GM12801 (cell line): ENCODE results near the gene NPSR1.

Experiments
- CTCF ChIP-seq: IDR thresholded peaks from one replicate; pipeline ENCODE4 v1.5.1; 2011; ENCODE audit warnings: control low read depth; ENCODE audit not compliant: insufficient read length; ENCODE audit errors: extremely low read depth

Gene NPSR1

DNA sequence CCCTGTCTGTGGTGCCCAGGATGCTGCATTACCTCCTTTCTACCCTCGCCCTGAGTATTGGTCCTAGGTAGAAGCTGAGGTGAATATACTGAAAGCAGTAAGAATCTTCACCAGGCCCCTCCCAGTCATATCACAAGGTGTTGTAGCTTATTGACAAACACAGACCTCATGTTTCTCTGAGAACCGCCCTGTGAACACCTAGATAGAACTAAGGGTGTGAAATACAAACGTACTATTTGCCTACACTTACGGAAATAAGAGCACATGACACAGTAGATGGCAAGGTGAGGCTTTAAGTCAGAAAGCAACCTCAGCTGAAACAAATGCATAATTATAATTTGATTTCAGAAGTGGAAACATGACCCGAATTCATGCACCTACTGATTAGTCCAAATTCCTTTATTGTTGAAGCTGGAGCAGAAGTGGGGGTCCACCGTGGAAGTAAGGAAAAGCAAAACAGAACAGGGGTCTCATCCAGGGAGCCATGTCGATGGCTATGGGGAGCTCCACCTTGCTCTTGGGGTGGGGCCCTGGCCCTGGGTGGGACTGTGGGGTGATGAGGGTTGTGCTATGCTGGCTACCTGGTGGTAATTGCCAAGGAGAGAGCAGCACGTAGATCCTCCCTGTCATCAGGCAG is at the start of gene NPSR1:
Gene NPSR1, plus strand, starts transcription at position 587 of the 637 bp plus-strand sequence. CDS start 195 bp downstream, outside the sequence.
- TF ChIP-seq CTCF: no peak

- no peak for TF ChIP-seq CTCF
Measured at GRCh38 chr7:34612661-34613060, 45.4 kb upstream of the NPSR1 start.

GRCh38 chr7:34620425-34620824 is 37.6 kb upstream of the NPSR1 start:
- no peak for TF ChIP-seq CTCF

GRCh38 chr7:34622182-34622581 is 35.8 kb upstream of the NPSR1 start:
- TF ChIP-seq CTCF: no peak

DNA sequence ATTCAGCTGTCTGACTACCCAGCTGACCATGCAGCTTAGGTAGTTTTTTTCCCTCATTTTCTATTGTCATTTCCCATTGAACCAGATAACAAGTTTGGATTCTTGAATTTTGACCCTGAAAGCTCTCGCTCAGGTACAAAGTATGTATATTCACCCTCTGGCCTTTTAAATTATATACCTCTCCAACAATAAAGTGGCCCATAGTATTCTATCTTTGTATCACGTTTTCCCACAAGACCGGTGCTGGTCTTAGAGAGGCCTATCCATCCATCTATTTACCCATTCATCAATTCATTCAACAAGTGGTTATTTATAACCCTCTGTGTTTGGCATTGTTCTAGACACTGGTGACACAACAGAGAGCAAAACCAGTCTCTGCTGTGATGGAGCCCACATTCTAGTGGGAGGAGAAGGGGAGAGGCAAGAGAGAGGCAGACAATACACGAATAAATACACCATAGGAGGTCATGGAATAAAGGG is 35.2 kb upstream of the NPSR1 start:
- TF ChIP-seq CTCF: no peak

DNA sequence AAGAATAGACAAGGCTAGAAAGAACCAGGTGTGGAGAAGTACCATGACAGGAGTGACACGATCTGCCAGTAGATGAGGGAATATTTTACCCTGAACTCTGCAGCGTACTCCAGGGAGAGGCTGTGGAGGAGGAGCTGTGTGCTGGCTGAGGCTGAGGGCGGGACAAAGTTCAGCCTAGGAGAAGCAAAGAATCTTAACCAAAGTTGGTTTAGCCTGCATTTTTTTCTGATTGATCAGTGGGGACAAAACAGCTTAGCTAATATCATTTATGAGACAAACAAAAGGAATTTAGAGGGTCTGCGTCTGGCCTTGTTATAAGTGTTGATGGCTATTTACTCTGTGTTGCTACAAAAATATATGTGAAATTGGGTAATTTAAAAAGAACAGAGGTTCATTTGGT is 5.2 kb upstream of the NPSR1 start:
- no peak for TF ChIP-seq CTCF

GRCh38 chr7:34653787-34654186 is 4.2 kb upstream of the NPSR1 start:
- no peak for TF ChIP-seq CTCF
